ENCODE measurements around the gene MYBPC2.

Gene MYBPC2

GRCh38 chr19:50482271-50482855 is 49.7 kb downstream of the MYBPC2 start:
- DNase-seq = no peak

GRCh38 chr19:50482916-50483315 is 50.2 kb downstream of the MYBPC2 start:
- no peak for DNase-seq

- no peak for DNase-seq
Observed at GRCh38 chr19:50485284-50485955, 52.7 kb downstream of the MYBPC2 start.

- DNase-seq = peak; percentile 41
Observed at GRCh38 chr19:50486823-50487515, 54.3 kb downstream of the MYBPC2 start.

GRCh38 chr19:50488389-50489194 is 55.9 kb downstream of the MYBPC2 start:
- peak; percentile 43 for DNase-seq

GRCh38 chr19:50489461-50490011 is 56.8 kb downstream of the MYBPC2 start:
- DNase-seq = peak; percentile 28

GRCh38 chr19:50490411-50490811 is 57.7 kb downstream of the MYBPC2 start:
- DNase-seq = no peak

GRCh38 chr19:50490991-50491472 is 58.3 kb downstream of the MYBPC2 start:
- no peak for DNase-seq

GRCh38 chr19:50492303-50493052 is 59.8 kb downstream of the MYBPC2 start:
- no peak for DNase-seq

GRCh38 chr19:50493171-50493570 is 60.5 kb downstream of the MYBPC2 start:
- DNase-seq = no peak

GRCh38 chr19:50494186-50495019 is 61.7 kb downstream of the MYBPC2 start:
- DNase-seq = no peak

- DNase-seq = no peak
Observed at GRCh38 chr19:50495020-50495531, 62.4 kb downstream of the MYBPC2 start.

GRCh38 chr19:50496189-50497021 is 63.7 kb downstream of the MYBPC2 start:
- no peak for DNase-seq

- DNase-seq = no peak
Observed at GRCh38 chr19:50497022-50497405, 64.3 kb downstream of the MYBPC2 start.

GRCh38 chr19:50498219-50499056 is 65.7 kb downstream of the MYBPC2 start:
- no peak for DNase-seq

- DNase-seq = no peak
Observed at GRCh38 chr19:50500060-50500752, 67.5 kb downstream of the MYBPC2 start.

- no peak for DNase-seq
Observed at GRCh38 chr19:50500753-50501151, 68.1 kb downstream of the MYBPC2 start.

GRCh38 chr19:50501186-50501567 is 68.5 kb downstream of the MYBPC2 start:
- DNase-seq = no peak

Data from inflammatory macrophage treated with lipopolysaccharide for 4 hours (primary cell).